Measurements from ENCODE around the gene PLK5.
"Not testable (repeated sequence)": the region's sequence is repeated elsewhere in the genome, so short reads cannot be mapped to it uniquely, and the experiment has no call there.

The PLK5 gene

DNA sequence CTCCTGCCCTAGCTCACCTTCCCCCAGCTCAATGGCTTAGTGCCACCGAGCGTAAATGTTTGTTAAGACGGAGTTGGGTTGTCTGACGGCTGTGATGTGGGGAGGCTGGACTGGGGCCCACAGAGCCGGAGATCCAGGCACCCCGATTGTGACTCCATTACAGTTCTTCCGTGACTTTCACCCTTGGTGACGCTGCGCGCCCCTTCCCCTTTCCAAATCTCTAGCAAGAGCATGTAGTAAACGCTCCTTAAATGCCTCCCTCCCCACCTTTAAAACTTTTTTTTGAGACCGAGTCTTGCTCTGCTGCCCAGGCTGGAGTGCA lies 32.1 kb upstream of the PLK5 start:
- DNase-seq = no peak

- DNase-seq = no peak
These were observed 31.3 kb upstream of the PLK5 start for GRCh38 chr19:1492474-1493006.

DNA sequence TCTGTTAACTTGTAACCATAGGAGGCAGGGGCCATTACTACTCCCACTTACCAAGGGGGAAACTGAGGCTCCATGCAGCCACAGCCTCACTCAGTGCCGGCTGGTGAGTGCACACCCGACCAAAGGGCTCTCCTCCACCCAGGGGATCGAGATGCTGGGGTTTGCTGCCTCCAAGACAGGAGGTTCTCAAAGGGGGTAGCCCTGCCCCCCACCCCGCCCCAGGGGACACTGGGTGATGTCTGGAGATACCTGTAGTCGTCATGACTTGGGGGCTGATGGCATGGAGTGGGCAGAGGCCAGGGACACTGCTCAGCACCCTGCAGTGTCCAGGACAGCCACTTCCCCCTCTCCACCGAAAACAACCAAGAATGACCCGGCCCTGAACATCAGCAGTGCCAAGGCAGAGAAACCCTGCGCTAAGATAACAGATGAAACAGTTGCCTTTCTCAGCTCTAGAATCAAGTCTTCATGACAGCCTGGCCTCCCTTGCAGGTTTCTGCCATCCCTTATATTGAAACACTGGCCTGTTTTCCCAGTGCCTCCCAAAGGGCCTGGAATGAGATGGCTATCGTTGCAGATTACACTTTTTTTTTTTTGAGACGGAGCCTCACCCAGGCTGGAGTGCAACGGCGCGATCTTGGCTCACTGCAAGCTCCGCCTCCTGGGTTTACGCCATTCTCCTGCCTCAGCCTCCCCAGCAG lies 29.6 kb upstream of the PLK5 start:
- DNase-seq = no peak

DNA sequence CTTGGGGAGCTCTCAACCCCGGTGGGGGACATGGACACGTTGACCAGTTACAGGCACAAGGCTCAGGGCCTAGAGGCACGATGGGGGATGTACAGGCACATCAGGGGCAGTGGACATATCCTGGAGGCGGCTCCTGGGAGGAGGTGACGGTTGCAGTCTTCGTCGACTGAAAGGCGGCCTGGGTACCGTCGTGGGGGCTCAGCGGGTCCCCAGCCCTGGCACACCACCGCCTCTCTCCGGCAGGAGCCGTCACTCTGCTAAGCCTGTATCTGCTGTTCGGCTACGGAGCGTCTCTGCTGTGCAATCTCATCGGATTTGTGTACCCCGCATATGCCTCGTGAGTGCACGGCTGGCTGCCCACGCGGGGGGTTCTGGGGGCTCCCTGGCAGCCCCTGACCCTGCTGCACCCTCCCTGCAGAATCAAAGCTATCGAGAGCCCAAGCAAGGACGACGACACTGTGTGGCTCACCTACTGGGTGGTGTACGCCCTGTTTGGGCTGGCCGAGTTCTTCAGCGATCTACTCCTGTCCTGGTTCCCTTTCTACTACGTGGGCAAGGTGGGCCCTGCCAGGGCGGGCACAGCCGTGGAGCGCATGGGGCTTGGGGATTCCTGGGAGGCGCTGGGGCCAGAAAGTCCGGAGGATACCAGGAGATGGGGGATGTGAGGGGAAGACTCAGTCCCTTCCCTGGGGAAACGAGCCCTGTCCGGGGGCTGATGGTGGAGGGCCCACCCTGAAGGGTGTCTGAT lies 28.7 kb upstream of the PLK5 start:
- no peak for DNase-seq

DNA sequence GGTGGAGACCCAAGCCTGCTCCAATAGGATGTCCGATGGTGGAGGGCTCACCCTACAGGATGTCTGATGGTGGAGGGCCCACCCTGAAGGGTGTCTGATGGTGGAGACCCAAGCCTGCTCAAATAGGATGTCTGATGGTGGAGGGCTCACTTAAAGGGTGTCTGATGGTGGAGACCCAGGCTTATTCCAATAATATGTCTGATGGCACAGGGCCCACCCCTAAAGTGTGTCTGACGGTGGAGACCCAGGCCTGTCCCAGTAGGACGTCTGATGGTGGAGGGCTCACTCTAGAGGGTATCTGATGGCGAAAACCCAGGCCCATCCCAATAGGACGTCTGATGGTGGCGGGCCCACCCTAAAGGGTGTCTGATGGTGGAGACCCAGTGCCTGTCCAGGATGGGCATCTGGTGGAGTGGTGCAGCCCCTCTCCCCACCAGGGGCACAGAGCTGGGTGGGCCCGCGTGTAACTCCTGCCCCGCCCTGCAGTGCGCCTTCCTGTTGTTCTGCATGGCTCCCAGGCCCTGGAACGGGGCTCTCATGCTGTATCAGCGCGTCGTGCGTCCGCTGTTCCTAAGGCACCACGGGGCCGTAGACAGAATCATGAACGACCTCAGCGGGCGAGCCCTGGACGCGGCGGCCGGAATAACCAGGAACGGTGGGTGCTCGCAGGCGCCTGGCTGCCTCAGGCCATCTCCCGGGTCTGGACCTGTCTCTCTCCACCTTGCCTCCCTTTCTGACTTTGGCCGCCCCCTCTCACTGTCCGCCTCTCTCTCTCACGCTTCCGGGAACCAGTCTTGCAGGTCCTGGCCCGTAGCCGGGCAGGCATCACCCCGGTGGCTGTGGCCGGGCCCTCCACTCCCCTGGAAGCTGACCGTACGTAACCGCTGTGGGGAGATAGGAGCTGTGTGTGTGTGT lies 27.8 kb upstream of the PLK5 start:
- DNase-seq = no peak

DNA sequence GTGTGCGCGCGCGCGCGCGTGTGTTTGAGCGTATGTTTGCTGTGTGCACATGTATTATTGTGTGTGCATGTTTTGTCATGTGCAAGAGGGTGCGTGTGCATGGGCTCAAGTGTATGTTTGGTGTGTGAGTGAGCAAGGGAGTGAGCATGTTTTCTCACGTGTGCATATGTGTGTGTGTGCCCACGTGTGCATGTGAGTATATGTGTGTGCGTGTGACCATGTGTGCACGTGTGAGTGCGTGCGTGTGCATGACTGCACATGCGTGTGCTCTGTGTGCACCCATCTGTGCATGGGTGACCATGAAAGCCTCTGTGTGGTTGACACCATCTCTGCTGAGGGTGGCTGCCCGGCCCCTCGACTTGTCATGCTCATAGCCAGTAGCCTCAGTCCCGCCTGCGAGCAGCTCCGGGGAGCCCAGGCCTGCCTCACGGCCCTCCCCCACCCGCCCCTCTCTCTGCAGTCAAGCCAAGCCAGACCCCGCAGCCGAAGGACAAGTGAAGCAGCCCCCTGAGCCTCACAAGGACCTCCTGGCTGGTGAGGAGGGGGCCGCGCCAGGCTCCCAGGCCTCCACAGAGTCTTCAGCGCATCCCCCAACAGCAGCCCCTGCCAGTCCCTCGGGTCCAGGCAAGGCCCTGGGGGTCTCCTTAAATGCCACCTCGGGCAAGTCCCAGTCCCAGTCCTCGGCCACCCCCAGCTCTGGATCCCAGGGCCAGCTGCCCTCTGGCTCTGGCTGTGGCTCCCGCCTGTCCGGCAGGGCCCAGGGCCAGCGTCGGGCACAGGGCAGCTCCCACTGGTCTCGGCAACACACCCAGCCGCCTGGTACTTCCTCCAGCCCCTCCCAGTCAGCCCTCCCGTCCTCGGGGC lies 26.9 kb upstream of the PLK5 start:
- no peak for DNase-seq

- no peak for DNase-seq
These were observed 26.2 kb upstream of the PLK5 start for GRCh38 chr19:1497578-1498235.

DNA sequence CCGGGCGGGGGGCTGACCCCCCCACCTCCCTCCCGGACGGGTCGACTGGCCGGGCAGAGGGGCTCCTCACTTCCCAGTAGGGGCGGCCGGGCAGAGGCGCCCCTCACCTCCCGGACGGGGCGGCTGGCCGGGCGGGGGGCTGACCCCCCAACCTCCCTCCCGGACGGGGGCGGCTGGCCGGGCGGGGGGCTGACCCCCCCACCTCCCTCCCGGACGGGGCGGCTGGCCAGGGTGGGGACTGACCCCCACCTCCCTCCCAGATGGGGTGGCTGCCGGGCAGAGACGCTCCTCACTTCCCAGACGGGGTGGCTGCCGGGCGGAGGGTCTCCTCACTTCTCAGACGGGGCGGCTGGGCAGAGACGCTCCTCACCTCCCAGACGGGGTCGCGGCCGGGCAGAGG lies 24.6 kb upstream of the PLK5 start:
- DNase-seq = not testable (repeated sequence)

DNA sequence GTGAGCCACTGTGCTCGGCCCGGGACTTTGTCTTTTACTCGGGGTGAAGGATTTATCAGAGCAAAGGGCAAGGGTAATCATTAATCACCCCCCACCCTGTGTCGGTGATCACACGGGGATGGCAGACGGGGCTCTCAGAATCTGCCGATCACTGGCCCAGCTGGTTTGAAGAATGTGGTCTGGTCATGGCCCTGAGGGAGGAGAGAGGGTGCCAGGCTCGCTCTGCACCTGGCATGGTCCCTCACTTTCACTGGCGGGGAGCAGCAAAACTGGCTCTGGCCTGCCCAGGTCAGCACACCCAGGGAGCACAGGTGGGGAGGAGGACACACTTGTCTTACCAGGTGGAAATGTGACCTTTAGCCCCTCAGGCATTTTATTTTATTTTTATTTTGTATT lies 22.7 kb upstream of the PLK5 start:
- DNase-seq = no peak

- no peak for DNase-seq
These were observed 21.3 kb upstream of the PLK5 start for GRCh38 chr19:1502433-1503088.

GRCh38 chr19:1503089-1503924 lies 20.6 kb upstream of the PLK5 start:
- DNase-seq = no peak

DNA sequence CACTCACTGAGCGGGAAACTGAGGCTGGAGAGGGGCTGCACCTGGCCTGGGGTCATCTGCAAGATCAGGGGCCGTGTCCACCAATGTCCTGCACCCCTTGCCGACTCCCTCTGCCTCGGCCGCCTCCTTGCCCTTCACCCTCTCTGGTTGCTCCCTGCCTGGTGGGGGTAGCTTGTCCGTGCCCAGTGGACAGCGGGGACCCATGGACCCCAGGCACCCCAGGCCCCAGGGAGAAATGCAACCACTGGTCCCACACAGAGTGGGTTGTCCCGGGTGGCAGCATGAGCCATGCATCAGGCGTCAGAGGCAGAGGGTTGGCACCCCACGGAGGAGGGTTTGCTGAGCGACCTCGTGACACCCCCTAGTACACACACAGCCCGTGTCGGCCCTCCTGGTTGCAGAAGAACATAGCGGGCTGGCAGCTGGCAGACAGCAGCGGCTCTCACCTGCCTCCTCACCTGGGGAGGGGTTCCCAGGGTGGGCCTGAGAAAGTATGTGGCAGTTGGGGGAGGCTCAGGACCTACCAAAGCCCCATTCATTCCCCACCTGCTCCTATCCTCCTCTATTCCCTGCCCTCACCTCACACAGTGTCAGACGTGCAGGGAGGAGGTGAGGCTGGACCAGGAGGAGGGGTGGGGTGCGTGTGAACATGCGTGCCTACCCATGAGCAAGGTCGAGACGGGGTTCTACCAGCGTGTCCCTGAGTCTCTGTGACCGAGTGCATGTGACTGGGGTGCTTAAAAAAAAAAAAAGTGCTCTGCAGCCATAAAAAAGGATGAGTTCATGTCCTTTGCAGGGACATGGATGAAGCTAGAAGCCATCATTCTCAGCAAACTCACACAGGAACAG lies 19.7 kb upstream of the PLK5 start:
- no peak for DNase-seq

- no peak for DNase-seq
These were observed 18.9 kb upstream of the PLK5 start for GRCh38 chr19:1505012-1505411.

DNA sequence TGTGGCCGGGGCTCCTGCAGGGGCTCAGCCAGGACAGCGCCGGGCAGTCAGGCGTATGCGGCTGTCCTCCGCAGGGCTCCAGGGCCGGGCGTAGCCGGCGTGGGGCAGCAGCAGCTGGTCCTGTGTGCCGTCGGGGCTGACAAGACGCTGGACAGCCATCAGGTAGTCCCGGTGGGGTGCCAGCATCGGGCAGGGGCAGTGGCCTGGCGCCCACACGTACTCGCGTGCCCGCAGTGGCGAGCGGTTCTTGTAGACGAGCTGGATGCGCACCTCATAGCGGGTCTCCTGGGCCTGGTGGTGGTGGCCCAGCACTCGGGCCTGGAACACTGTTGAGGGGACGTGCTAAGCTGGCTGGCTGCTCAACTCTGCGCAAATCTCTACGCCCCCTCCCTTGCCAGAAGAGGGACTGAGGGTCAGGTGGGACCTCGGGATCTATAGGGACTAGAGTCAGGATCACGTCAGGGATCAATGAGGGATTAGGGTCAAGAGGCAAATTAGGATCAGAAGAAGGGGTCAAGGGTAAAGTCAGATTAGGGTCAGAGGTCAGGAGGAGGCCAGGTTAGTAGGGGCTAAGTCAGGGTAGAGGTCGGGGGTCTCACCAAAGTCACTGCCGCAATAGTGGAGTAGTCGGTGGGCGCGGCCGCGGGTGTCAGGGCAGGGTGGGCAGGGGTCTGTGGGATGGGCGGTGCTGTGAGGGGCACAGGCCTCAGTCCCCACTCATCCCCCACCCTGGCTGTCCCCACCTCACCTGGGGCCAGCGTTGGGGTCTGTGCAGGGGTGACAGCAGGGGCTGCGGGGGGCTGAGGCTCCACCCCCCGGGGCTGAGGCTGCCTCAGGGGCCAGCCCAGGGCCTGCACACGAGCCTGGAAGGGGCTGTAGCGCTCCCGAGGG lies 17.6 kb upstream of the PLK5 start:
- DNase-seq = no peak

GRCh38 chr19:1507192-1507660 lies 16.7 kb upstream of the PLK5 start:
- DNase-seq = no peak

- DNase-seq = peak; percentile 93
These were observed 15.9 kb upstream of the PLK5 start for GRCh38 chr19:1507763-1508506.

DNA sequence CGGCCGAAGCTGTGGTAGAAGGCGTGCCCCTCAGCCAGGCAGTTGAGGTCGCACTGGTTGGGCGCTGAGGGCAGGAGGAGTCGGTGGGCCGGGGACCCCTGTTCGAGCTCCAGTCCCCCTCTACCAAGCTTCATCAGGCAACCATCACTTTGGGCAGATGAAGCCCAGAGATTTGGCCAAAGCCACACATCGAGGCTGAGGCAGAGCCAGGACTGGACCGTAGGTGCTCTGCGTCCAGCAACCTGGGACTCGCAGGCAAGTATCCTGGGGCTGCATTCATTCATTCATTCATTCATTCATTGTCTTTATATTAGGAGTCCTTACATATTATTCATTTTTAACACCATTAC lies 15.4 kb upstream of the PLK5 start:
- no peak for DNase-seq

Measured in NCI-H2171 treated with DMSO at 0.1 percent for 48 hours (cell line).